Spleen (tissue), 11 donors: ENCODE results near the gene RRP36. TPM values are rescaled to one million over a fixed set of nuclear protein-coding genes. Genes with fewer than 3 reads are reported as not detected.

Experiments
- DNase-seq: peaks from one replicate; pipeline ENCODE4 v3.0.0-alpha.2; 2020
- H3K27ac ChIP-seq, 8 donors: fragments of 200-600 bp; sonication (generic) in 7 of 8; 1 replicate in 4 of 8; 2 replicates in 4 of 8; pipeline versions ENCODE4 v1.5.0 to v1.8.0; 2016 to 2021; ENCODE audit warnings: inconsistent platforms in 4 of 8, mild to moderate bottlenecking in 4 of 8, moderate library complexity in 1 of 8
- H3K27me3 ChIP-seq, 7 donors: fragments of 200-600 bp; sonication (generic) in 6 of 7; replicated peaks in 1 of 7; 1 replicate in 4 of 7; 2 replicates in 3 of 7; pipeline versions ENCODE4 v1.5.0 to v1.8.0; 2016 to 2021; ENCODE audit warnings: inconsistent platforms in 3 of 7, mild to moderate bottlenecking in 1 of 7
- H3K36me3 ChIP-seq, 6 donors: fragments of 200-600 bp; sonication (generic) in 5 of 6; 1 replicate in 4 of 6; 2 replicates in 2 of 6; pipeline versions ENCODE4 v1.5.0 to v1.8.0; 2016 to 2021; ENCODE audit warnings: inconsistent platforms in 2 of 6
- H3K4me1 ChIP-seq, 6 donors: fragments of 200-600 bp; sonication (generic) in 5 of 6; 1 replicate in 3 of 6; 2 replicates in 3 of 6; pipeline versions ENCODE4 v1.5.0 to v1.8.0; 2016 to 2021; ENCODE audit warnings: inconsistent platforms in 3 of 6
- H3K4me3 ChIP-seq, 8 donors: fragments of 200-600 bp; sonication (generic) in 7 of 8; 1 replicate in 4 of 8; 2 replicates in 4 of 8; pipeline versions ENCODE4 v1.5.0 to v1.8.0; 2016 to 2021; ENCODE audit warnings: inconsistent platforms in 4 of 8, mild to moderate bottlenecking in 4 of 8, moderate library complexity in 2 of 8
- H3K9me3 ChIP-seq, 8 donors: fragments of 200-600 bp; sonication (generic) in 7 of 8; 1 replicate in 4 of 8; 2 replicates in 4 of 8; pipeline versions ENCODE4 v1.5.0 to v1.8.0; 2016 to 2021; ENCODE audit warnings: inconsistent platforms in 4 of 8
- POLR2A ChIP-seq, 3 donors: fragments of 450-650 bp; IDR thresholded peaks; one replicate each; pipeline ENCODE4 v1.5.1; 2017; ENCODE audit warnings: antibody characterized with exemption in 3 of 3, mild to moderate bottlenecking in 1 of 3
- POLR2AphosphoS5 ChIP-seq, 3 donors: sonication (generic); formaldehyde crosslinking; IDR thresholded peaks; one replicate each; pipeline ENCODE4 v1.5.1; 2017; ENCODE audit warnings: antibody characterized with exemption in 3 of 3
- WGBS, 5 donors: extraction: QIAGEN DNeasy Blood & Tissue Kit in 3 of 5; methylation state at CpG; one replicate each; pipeline versions ENCODE4 v1.1.5 to v1.1.7; 2013 to 2018; 5-methylcytosine and 5-hydroxymethylcytosine counted together
- intact Hi-C: fragments of 100-400 bp; cut with DNase I; formaldehyde crosslinking; loops from one replicate; pipeline ENCODE4 v1.15.0; 2023; ENCODE audit warnings: low total_unique reads
- polyA plus RNA-seq, 3 donors: library from polyadenylated mRNA; stranded (reverse); fragments of 200-250 nt; gene quantifications; one replicate each; pipeline ENCODE4 v1.2.1, GENCODE V29; 2013
- total RNA-seq, 7 donors: library from RNA; depleted of rRNA in 3 of 7; stranded (reverse); fragments of >200 nt in 3 of 7; fragmentation: NEBNext Ultra II Directional in 4 of 7; extraction: Animal tissue kit (Norgen Biotek cat#: 25700) in 4 of 7; gene quantifications; one replicate each; pipeline versions ENCODE4 v1.1.0 to v1.2.1, GENCODE V29; 2016 to 2021
- TF ChIP-seq, protein P1 (sequence below), 11 experiments: fragments of 200-600 bp in 7 of 11; fragments of 450-650 bp in 4 of 11; sonication (generic) in 4 of 11; IDR thresholded peaks in 8 of 11; conservative IDR thresholded peaks in 3 of 11; 1 replicate in 7 of 11; 2 replicates in 4 of 11; pipeline versions ENCODE4 v1.4.0 to v1.8.0; 2016 to 2021; ENCODE audit warnings: antibody characterized with exemption in 11 of 11, inconsistent platforms in 4 of 11, mild to moderate bottlenecking in 1 of 11
- donor health status: healthy with polysubstance abuse.
- donor health status: DM: no; HTN: no; CAD: no; lungs with moderate emphysema.
- donor health status: DM: no; HTN: no; CAD: no.
- donor health status: Bipolar disorder and iron deficiency.
- donor health status: healthy.
- donor health status: DM: no; HTN: no; CAD: no.
- donor health status: DM: yes; HTN: yes; CAD: no.

The RRP36 gene
- total and polyA plus RNA-seq, 10 donors = 32.0 to 63.4 (median 39.6) TPM

DNA sequence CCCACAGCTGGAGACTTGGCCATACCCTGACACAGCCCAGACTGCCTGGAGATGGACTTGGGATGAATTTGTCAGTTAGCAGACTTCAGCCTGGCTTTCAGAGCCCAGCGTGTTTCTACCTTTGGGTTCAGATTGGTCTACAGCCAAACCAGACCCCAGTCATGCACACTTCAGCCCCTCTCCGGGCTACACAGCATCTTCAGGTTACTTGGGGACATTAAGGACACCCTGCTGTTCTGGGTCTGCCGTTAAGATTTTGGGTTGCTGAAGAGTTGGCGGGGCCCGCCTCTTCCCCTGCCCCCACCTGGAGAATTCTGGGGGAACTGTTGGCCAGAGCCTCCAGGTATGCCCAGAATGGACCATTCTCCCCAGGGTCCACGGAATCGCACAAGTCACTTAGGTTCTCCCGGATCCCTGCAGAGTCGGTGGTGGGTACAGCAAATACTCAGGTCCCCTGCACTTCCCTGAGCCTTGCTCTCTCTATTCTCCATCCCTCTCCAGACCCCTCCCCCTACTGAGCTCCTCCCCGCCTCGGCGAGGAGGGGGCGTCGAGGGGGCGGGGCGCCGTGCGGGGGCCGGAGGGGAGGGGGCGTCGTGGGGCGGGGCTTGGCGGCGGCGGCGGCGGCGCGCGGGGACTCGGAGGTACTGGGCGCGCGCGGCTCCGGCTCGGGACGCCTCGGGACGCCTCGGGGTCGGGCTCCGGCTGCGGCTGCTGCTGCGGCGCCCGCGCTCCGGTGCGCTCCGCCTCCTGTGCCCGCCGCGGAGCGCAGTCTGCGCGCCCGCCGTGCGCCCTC, 54.4 kb downstream of the RRP36 start, which contains the start of gene PTK7:
Gene PTK7, plus strand, starts transcription at position 645 of the 794 bp plus-strand sequence. CDS start 175 bp downstream, outside the sequence.
- Histone ChIP-seq H3K4me1 (peaks cover 0 to 30% (median 19%) of the 10 kb centered on the region in 6 donors), H3K9me3 (no peaks in the 10 kb centered on the region), H3K27me3 (peaks cover 0 to 30% (median 18%) of the 10 kb centered on the region in 7 donors), H3K4me3 (peak within 1 kb of the TSS; percentile 33 to 72 (median 52)), H3K27ac (peak within 1 kb of the TSS in 7 of 8 donors; percentile 61 to 83 (median 76)), H3K36me3 (peaks cover 0 to 45% (median 19%) of the 10 kb centered on the region in 6 donors)
- no peak for DNase-seq
- WGBS, 5 donors = 3 to 17% (median 10%) methylated on average over 8 to 60 of the region's 60 CpGs
- TF ChIP-seq POLR2A (IDR thresholded peaks at IDR 0.05) = no peak
- TF ChIP-seq POLR2AphosphoS5 (IDR thresholded peaks at IDR 0.05) = no peak
- TF ChIP-seq, protein P1, sequence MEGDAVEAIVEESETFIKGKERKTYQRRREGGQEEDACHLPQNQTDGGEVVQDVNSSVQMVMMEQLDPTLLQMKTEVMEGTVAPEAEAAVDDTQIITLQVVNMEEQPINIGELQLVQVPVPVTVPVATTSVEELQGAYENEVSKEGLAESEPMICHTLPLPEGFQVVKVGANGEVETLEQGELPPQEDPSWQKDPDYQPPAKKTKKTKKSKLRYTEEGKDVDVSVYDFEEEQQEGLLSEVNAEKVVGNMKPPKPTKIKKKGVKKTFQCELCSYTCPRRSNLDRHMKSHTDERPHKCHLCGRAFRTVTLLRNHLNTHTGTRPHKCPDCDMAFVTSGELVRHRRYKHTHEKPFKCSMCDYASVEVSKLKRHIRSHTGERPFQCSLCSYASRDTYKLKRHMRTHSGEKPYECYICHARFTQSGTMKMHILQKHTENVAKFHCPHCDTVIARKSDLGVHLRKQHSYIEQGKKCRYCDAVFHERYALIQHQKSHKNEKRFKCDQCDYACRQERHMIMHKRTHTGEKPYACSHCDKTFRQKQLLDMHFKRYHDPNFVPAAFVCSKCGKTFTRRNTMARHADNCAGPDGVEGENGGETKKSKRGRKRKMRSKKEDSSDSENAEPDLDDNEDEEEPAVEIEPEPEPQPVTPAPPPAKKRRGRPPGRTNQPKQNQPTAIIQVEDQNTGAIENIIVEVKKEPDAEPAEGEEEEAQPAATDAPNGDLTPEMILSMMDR (IDR thresholded peaks at IDR 0.05 in 8 of 11, conservative IDR thresholded peaks at IDR 0.05 in 3 of 11) = no peak
- intact Hi-C loops = no loop called here

DNA sequence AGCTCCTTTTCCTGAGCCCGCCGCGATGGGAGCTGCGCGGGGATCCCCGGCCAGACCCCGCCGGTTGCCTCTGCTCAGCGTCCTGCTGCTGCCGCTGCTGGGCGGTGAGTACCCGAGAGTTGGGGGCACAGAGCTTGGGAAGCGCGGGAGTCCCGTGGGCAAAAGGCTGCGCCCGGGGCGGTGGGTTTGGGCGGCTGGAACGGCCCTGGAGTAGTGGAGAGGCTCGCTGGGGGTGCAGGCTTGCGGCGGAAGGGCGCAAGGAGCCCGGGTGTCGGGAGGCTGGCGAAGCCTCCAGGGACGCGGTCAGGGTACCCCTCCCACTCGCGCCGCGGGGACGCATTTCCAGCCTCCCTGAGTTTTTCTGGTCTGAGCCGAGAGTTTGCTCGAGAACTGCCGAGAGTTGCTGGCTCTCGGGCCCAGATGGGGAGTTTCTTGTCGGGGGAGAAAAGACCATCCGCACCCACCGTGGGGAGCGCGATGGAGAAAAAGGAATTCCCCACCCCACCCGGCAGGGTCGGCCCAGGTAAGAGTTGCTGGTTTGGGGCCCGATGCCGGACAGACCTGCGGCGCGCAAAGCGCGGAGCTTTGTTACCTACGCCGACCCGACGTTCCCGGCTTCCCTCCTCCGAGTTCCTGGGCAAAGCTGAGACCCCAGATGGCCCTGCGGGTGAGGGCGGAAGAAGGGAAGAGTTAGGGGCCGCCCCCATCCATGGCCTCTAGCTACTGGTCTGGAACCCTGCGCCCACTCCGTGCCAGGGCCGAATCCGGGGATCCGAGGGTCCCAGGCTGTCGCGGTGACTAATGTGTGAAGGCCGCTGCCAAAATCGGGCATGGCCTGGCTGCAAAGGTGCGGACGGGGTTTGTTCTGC, 55.3 kb downstream of the RRP36 start:
- Histone ChIP-seq H3K4me1 (peaks cover 0 to 30% (median 19%) of the 10 kb centered on the region in 6 donors), H3K27me3 (peaks cover 0 to 30% (median 18%) of the 10 kb centered on the region in 7 donors), H3K36me3 (peaks cover 0 to 36% (median 15%) of the 10 kb centered on the region in 6 donors), H3K9me3 (no peaks in the 10 kb centered on the region), H3K4me3 (peak overlapping the region; percentile 33 to 72 (median 52)), H3K27ac (peak overlapping the region in 7 of 8 donors; percentile 61 to 83 (median 76))
- intact Hi-C loops = no loop called here
- TF ChIP-seq POLR2AphosphoS5 (IDR thresholded peaks at IDR 0.05) = peak in 1 of 3 donors; percentile 25
- TF ChIP-seq, protein P1 (IDR thresholded peaks at IDR 0.05 in 8 of 11, conservative IDR thresholded peaks at IDR 0.05 in 3 of 11) = no peak
- DNase-seq = no peak
- 0 to 1% (median 1%) methylated on average over 41 to 72 of the region's 72 CpGs for WGBS, 5 donors

DNA sequence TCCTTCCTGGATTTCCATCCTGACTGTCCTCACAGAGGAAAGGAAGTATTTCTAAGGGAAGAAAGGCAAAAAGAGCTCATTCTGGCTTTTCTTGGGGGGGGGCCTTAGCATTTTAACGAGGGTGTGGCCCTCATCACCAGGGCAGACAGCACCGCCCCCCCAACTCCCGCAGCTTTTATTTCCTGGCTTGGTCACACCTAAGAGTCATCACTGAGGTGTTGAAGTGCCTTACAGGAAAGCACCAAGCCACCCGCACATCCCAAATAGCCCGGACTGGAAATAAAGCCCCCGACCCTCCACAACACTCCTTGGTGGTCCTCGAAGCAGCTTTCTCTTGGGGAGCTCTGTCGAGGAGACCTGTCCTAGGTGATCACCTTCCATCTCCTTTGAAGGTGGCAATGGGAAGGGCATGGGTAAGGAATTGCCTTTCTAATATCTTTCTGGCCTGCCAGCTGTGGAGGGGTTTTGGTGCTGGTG, 55.9 kb downstream of the RRP36 start:
- H3K27ac ChIP-seq = peak overlapping the region in 7 of 8 donors; percentile 16 to 83 (median 74)
- H3K36me3 ChIP-seq = peaks cover 0 to 30% (median 14%) of the 10 kb centered on the region in 6 donors
- intact Hi-C loops = no loop called here
- TF ChIP-seq, protein P1 (IDR thresholded peaks at IDR 0.05 in 8 of 11, conservative IDR thresholded peaks at IDR 0.05 in 3 of 11) = no peak
- no peak for TF ChIP-seq POLR2AphosphoS5 (IDR thresholded peaks at IDR 0.05)
- no peak for TF ChIP-seq POLR2A (IDR thresholded peaks at IDR 0.05)
- no peaks in the 10 kb centered on the region for H3K9me3 ChIP-seq
- H3K4me3 ChIP-seq = peak overlapping the region; percentile 33 to 72 (median 52)
- DNase-seq = no peak
- H3K4me1 ChIP-seq = peaks cover 0 to 30% (median 19%) of the 10 kb centered on the region in 6 donors
- 35 to 56% (median 51%) methylated on average over 8 of the region's 8 CpGs for WGBS, 5 donors
- peaks cover 0 to 30% (median 18%) of the 10 kb centered on the region in 7 donors for H3K27me3 ChIP-seq
